ENCODE measurements around the gene GMIP.
A peak's percentile ranks its signal among the peaks of the same experiment; 100 is the strongest.

The GMIP gene

DNA sequence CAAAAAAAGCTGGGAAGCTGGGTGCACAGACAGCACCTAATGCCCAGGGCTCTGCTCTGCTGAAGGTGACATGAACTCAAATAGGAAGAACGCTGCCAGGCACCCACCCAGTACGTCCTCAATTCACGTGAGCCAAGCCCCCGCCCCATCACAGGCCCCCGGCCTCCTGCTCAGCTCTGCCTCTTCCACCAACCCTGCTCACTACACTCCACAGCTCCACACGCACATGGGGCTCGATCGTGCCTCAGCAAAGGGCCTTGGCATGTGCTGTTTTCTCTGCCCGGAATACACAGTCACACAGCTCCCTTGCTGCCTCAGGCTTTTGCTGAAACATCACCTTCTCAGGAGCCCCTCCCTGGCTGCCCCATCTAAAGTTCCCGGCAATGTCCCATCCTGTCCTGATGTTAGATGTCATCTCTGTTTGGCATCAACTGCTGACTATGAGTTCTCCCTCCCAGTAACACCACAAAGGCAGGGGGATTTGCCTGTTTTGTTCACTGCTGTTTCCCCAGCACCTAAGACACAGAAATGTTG is 17.8 kb upstream of the GMIP start:
- intact Hi-C loops (cut with DNase I), result loop anchor here (5.0 to 10.0 kb wide), 2 partner anchors 116 to 204 kb away; partner anchors contain the start of gene ZNF253
- DNase-seq, result peak in 3 of 10 donors; percentile 61 to 80 (median 71)

GRCh38 chr19:19659646-19660245 is 16.3 kb upstream of the GMIP start:
- intact Hi-C loops (cut with DNase I), result loop anchor here (5.0 to 10.0 kb wide), 2 partner anchors 118 to 205 kb away; partner anchors contain the start of gene ZNF253
- peak in 3 of 10 donors; percentile 23 to 53 (median 48) for DNase-seq

GRCh38 chr19:19657397-19657783 is 13.9 kb upstream of the GMIP start:
- peak in 8 of 10 donors; percentile 48 to 95 (median 77) for DNase-seq
- intact Hi-C loops (cut with DNase I), result no loop called here

GRCh38 chr19:19656451-19657396 is 13.3 kb upstream of the GMIP start:
- peak in 3 of 10 donors; percentile 13 to 73 (median 58) for DNase-seq
- intact Hi-C loops (cut with DNase I), result no loop called here

DNA sequence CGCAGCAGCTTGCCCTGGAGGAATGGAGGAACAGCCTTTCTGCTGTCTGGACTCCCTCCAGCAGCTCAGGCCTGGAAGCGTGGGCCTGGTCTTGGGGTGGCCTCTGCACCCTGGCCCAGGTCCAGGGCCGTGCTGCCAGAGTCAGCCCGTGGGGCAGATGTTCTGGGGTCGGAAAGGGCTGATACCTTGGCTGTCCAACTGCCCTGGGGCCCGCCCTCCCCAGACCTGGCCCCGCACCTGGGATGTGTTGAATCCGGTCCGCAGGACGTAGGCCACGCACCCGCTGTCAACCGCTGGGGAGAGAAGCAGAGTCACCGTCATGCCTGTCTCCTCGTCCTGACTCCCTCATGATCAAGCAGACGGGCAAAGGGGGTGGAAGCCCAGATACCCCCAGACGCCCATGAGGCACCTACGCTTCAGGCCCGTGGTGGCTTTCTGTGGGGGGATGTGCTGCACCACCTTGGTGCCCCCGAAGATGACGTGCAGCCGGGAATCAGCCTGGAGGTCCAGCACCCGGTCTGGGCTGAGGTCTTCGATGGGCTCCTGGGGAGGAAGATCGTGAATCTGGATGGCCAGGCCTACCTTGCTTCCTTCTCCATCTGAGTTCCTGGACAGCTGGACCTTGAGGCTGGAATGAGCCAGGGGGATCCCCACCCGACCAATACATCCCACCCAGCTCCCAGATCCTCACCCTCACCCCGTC is 12.3 kb upstream of the GMIP start:
- intact Hi-C loops (cut with DNase I), result no loop called here
- peak in 3 of 10 donors; percentile 7 to 77 (median 72) for DNase-seq

DNA sequence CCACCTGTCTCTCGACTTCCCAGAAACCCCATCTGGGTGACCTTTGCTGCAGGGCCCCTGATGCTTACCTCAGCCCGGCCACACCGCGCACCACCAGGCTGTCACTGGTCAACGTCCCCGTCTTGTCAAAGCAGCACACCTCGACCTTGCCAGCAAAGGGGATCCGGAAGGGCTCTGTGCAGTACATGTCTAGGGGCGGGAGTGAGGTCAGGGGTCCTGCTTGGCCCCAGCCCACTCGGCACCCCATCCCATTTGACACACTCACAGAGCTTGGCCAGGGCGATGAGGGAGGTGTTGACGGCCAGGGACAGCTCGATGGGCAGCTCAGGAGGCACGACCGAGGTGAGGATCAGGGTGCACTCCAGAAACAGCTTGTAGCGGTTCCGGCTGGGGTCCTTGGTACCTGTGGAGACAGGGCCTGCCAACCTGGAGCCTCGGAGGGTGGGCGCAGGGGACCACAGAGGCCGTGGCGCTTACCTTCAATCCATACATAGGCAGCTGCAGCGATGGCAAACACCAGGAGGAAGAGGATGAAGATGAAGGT is 11.7 kb upstream of the GMIP start:
- intact Hi-C loops (cut with DNase I), result no loop called here
- DNase-seq, result peak in 3 of 10 donors; percentile 27 to 68 (median 63)

GRCh38 chr19:19654441-19654840 is 11.0 kb upstream of the GMIP start:
- intact Hi-C loops (cut with DNase I), result no loop called here
- DNase-seq, result peak in 1 of 10 donors; percentile 27

DNA sequence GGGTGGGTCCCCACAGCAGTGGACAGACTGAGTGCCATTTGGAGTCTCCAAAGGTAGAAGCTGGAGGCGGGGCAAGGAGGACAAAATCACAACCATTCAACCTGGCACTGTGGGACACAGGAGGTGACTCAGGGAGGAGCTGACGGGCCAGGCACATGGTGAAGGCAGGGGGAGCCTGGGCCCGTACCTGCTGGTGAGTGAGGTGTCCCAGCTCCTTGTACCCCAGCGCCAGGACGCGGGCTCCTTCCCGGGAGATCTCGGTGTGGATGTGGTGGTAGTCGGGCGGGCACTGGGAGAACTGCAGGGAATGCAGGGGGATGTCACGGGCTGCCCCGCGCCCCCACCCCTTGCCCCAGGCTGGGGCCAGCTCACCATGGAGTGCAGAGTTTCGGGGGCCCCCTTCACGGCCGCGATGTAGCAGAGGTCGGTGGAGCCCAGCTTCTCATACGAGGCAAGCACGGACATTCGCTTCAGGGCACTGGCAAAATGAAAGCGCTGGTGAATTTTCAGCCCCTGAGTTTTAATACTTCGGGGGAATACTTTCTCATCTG is 10.2 kb upstream of the GMIP start:
- peak in 1 of 10 donors; percentile 82 for DNase-seq
- intact Hi-C loops (cut with DNase I), result no loop called here

DNA sequence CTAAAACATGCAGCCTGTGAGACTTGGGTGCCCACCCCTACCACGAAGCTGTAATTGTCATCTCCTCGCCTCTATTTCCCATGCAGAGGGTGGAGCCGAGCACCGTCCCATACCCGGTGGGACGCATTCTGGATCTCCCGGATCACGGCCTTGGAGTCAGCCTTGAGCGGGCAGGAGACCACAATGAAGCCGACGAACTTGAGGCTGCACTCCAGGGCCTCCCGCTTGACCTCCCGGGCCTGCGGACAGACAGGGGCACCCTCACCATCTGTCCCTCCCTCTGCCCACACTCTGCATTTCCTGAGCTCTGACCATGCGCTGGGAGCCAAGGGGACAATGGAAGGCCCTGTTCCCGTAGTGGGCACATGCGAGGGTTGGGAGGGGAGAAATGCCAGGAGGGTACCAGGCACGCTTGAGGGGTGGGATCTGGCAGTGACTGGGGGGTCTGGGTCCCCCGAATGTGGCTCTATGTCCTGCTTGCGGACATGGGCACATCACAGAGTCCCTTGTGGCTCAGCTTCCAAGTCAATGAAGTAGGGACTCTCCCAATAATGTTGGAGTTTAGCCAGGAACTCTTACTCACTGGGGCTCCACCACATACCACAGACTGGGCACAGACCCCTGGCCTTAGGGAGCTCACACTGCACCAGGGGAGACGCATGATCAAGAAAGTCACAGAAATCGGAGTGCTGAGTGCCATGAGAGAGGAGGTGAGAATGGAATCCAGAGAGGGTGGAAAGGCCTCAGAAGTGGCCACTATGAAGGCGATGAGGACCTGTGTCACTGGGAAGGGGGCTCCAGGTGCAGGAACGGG is 9.2 kb upstream of the GMIP start:
- DNase-seq, result no peak
- intact Hi-C loops (cut with DNase I), result no loop called here

- DNase-seq, result peak in 6 of 10 donors; percentile 24 to 87 (median 50)
- intact Hi-C loops (cut with DNase I), result no loop called here
These were observed 7.6 kb upstream of the GMIP start for GRCh38 chr19:19651076-19651475.

DNA sequence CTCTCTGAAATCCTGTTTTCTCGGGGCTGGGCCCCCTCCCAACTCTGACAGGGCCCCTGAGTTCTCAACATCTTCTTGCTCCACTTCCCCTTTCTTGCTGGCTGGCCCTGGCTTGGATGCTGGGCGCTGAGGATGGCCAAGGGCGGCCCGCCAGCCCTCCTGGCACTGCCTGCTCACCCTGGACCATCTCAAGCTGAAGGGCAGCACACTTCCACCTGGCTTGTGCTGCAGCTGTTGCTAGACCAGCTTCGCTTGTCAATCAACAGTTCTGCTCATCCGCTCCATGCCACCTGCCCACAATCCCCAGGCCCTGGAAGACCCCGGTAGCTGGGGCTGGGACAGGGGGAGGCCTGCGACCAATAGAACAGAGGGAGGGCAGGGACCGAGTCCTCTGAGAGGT is 6.9 kb upstream of the GMIP start:
- peak in 1 of 10 donors; percentile 66 for DNase-seq
- intact Hi-C loops (cut with DNase I), result no loop called here

- peak in 1 of 10 donors; percentile 77 for DNase-seq
- intact Hi-C loops (cut with DNase I), result no loop called here
These were observed 6.1 kb upstream of the GMIP start for GRCh38 chr19:19649580-19649995.

DNA sequence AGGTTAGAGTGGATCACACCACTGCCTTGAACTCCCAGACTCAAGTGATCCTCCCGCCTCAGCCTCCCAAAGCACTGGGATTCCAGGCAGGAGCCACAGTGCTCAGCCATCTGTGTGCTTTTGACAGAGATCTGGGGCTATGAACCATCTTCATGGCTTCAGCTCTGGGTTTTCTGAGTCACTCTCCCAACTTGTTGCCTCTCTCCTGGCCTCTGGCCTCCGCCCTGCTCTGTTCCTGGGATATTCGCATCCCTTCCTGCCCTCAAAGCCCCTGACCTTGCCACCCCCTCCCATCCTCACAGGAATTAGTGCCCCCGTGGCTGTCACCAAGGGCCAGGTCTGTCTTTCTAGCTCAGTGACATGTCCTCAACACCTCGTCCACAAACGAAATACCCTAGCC is 5.7 kb upstream of the GMIP start:
- intact Hi-C loops (cut with DNase I), result no loop called here
- peak in 1 of 10 donors; percentile 60 for DNase-seq

DNA sequence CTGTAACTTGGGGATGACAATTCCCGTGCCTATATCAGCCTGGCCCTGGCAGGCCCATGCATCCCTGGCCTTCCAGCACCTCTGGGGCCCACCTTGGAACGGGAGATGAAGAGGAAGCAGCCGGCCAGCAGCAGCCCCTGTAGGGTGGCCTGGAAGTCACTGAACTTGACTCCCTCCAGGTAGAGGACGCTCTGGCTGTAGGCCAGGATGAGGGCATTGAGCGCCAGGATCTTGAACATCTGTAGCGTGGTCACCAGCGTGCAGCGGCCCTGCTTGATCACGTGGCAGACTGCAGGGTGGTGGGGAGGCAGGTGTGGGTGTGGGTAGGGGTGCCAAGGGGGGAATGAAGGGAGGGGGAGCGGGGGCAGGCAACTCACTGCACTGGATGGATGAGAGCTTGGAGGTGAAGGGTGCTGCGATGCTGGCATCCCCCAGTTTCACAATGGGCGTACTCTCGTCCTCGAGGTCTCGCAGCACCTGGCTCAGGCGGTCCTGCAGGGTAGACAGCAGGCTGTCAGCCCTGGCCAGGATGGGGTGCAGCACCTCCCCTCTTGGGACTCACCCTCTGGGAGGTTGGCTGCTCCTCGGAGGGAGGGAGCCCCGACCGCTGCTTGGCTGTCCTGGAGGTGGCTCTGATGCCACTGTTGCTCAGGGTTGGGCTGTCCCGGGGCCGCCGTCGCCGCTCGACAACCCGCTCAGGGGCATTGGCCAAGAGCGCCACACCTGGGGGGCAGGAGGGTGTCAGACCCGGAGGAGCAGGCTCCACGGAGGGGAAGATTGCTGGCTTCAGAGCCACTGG is 3.8 kb upstream of the GMIP start:
- peak in 1 of 10 donors; percentile 75 for DNase-seq
- intact Hi-C loops (cut with DNase I), result no loop called here

DNA sequence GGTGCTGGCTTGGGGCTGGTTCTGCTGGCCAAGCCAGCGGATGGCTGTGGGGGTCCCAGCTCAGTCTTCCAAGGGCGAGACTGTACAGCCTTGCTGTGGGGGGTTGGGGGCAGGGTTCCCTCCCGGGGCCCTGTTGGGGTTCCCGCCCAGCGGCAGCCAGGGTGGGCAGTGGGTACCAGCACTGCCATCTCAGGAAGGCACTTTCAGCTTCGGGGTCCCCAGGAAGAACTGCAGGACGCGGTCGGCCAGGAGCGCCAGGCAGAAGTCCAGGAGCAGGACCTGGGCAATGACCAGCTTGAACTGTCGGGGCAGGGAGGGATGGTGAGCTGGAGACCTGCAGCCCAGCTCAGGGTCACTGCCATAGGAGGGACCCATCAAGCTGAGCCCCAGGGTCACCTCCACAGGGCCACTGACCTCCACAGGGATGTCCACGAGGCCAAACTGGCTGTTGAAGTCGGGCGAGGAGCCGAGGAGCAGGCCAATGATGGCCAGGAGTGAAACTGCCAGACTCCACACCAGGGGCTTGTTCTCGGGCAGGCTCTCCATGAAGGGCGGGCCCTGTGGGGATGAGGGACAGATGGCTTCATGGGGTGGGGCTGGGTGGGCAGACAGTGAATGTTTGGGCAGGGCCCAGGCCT is 1.9 kb upstream of the GMIP start:
- intact Hi-C loops (cut with DNase I), result no loop called here
- peak in 1 of 10 donors; percentile 70 for DNase-seq

GRCh38 chr19:19644054-19644388 is 564 bp upstream of the GMIP start:
- intact Hi-C loops (cut with DNase I), result loop anchor here (1.0 kb wide), 1 partner anchor 112 kb away; no protein-coding TSS in a partner anchor
- DNase-seq, result no peak

- peak in 2 of 10 donors; percentile 59 to 78 for DNase-seq
- intact Hi-C loops (cut with DNase I), result no loop called here
These were observed 825 bp downstream of the GMIP start for GRCh38 chr19:19642506-19643157.

Measured in posterior cingulate gyrus (tissue), 11 donors.